Muscle layer of colon (tissue), 2 donors: Measurements from ENCODE around the gene ARHGEF16.
A peak's percentile ranks its signal among the peaks of the same experiment; 100 is the strongest.

Experiments
- H3K27ac ChIP-seq: one replicate; pipeline ENCODE4 v1.7.0; 2013; ENCODE audit warnings: low read depth, mild to moderate bottlenecking, low read length, moderate library complexity
- H3K27me3 ChIP-seq, 2 donors: one replicate each; pipeline ENCODE4 v1.7.0; 2013; ENCODE audit warnings: low read length in 2 of 2, mild to moderate bottlenecking in 2 of 2; ENCODE audit not compliant: insufficient read depth in 2 of 2, control insufficient read depth in 1 of 2
- H3K36me3 ChIP-seq: one replicate; pipeline ENCODE4 v1.7.0; 2013; ENCODE audit warnings: mild to moderate bottlenecking, low read length; ENCODE audit not compliant: insufficient read depth
- H3K4me1 ChIP-seq: one replicate; pipeline ENCODE4 v1.7.0; 2013; ENCODE audit warnings: mild to moderate bottlenecking, low read length; ENCODE audit not compliant: insufficient read depth
- H3K4me3 ChIP-seq, 2 donors: one replicate each; pipeline ENCODE4 v1.7.0; 2013; ENCODE audit warnings: low read length in 2 of 2, low read depth in 1 of 2, mild to moderate bottlenecking in 1 of 2, moderate library complexity in 1 of 2
- H3K9ac ChIP-seq: one replicate; pipeline ENCODE4 v1.7.0; 2013; ENCODE audit warnings: low read length
- H3K9me3 ChIP-seq: one replicate; pipeline ENCODE4 v1.7.0; 2013; ENCODE audit warnings: mild to moderate bottlenecking, low read length
- donor health status: abdominal sarcoma.
- donor health status: Adenocarcinoma of cecum.

ARHGEF16 gene

DNA sequence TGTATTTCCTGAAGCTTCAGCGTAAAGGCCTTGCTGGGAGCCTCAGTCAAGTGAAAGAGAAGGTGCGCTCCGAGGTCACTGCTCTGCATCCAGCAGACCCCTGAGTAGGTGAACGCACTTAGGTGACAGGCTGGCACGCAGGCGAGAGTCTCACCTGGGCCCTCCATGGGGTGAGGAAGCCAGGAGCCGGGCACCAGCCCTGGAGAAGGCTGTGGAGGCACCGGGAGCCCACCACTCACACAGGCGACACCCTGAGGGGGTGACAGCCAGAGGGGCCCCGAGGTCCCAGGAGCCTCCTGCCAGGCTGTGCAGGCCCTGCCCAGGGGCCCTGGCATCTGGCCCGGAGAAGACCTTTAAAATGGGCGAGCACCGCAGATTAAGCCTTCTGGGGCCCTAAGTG, 67.6 kb downstream of the ARHGEF16 start:
- H3K36me3 ChIP-seq: no peaks in the 10 kb centered on the region
- no peaks in the 10 kb centered on the region for H3K27me3 ChIP-seq
- H3K4me1 ChIP-seq: no peaks in the 10 kb centered on the region
- no peak overlapping the region for H3K27ac ChIP-seq
- H3K9me3 ChIP-seq: no peaks in the 10 kb centered on the region
- no peak overlapping the region for H3K9ac ChIP-seq
- no peak overlapping the region for H3K4me3 ChIP-seq

DNA sequence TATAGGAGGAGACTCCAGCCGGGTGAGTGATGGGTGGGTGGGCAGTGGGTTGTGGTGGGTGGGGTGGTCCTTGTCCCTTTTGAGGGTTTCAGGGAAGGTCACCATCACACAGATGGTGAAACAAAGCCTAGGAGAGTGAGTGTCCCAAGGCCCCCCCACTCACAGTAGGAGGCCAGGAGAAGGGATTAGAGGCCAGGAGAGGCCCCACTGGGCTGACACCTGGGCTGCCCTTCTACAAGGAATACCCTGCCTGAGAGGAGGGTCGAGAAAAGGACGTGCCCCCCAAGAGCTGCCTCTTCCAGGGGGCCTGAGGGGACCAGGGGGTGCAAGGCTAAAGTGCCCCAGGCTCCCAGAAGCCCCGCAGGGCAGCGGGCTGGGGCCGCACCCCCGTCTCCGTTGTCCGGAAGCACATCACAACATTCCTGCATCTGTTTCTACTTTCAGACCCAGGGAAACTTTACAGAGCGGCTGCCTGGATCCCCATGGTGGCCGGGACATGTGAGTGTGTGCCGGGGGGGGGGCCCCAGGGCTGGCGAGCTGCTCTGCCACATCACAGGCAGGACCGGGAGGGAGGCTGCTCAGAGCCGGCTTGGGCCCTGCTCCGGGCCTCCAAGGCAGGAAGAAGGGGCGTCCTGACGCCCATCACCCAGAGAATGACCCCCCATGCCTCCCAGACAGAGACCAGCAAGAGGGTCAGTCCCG, 68.2 kb downstream of the ARHGEF16 start:
- Histone ChIP-seq H3K9ac (no peak overlapping the region), H3K4me1 (no peaks in the 10 kb centered on the region), H3K4me3 (no peak overlapping the region), H3K36me3 (no peaks in the 10 kb centered on the region), H3K9me3 (no peaks in the 10 kb centered on the region), H3K27me3 (peaks cover 0 to 6% of the 10 kb centered on the region in 2 donors), H3K27ac (no peak overlapping the region)

DNA sequence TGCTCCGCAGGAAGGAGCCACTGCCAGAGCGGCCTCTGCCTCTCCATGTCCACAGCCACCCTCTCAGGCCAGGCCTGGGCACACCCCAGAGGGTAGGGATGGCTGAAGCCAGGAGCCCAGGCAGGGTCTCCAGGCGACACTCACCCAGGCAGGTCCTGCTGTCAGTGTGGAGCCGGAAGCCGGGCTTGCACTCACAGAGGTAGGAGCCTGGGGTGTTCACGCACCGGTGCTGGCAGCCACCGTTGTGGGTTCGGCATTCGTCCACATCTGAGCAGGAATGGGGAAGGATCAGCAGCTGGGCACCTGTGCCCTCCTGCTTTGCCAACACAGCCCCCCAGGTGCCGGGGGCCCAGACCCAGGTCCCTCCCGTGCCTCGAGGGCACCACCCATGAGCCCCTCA, 69.5 kb downstream of the ARHGEF16 start:
- Histone ChIP-seq H3K9ac (no peak overlapping the region), H3K9me3 (no peaks in the 10 kb centered on the region), H3K4me1 (no peaks in the 10 kb centered on the region), H3K36me3 (no peaks in the 10 kb centered on the region), H3K27ac (no peak overlapping the region), H3K4me3 (no peak overlapping the region), H3K27me3 (peaks cover 0 to 9% of the 10 kb centered on the region in 2 donors)

DNA sequence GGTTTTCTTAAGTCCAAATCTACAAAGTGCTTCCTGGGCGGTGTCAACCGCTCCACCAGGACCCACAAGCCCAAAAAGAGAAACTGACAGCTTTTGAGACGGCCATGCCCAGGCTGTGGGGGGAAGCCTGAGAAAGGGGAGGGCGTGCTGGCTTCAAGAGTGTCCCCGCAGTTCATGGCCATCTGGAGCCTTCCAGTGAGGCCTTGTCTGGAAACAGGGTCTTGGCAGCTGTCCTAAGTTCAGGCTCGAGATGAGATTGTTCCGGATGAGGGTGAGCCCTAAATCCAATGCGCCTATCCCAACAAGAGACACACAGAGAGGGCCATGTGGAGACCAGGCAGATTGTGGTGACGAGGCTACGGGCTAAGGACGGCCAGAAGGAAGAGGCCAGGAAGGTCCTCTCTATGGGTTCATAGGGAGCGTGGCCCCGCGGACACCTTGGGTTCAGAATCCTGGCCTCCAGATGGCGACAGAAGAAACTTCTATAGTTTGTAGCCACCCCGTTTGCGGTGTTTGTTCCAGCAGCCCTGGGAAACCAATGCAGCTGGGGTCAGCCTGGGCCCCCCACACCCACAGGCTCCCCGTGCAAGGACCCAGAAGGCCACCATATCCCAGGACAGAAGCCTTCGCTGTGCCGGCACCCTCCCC, 70.2 kb downstream of the ARHGEF16 start:
- no peak overlapping the region for H3K27ac ChIP-seq
- H3K4me1 ChIP-seq: no peaks in the 10 kb centered on the region
- peaks cover 0 to 9% of the 10 kb centered on the region in 2 donors for H3K27me3 ChIP-seq
- no peak overlapping the region for H3K4me3 ChIP-seq
- no peaks in the 10 kb centered on the region for H3K9me3 ChIP-seq
- no peaks in the 10 kb centered on the region for H3K36me3 ChIP-seq
- H3K9ac ChIP-seq: no peak overlapping the region

DNA sequence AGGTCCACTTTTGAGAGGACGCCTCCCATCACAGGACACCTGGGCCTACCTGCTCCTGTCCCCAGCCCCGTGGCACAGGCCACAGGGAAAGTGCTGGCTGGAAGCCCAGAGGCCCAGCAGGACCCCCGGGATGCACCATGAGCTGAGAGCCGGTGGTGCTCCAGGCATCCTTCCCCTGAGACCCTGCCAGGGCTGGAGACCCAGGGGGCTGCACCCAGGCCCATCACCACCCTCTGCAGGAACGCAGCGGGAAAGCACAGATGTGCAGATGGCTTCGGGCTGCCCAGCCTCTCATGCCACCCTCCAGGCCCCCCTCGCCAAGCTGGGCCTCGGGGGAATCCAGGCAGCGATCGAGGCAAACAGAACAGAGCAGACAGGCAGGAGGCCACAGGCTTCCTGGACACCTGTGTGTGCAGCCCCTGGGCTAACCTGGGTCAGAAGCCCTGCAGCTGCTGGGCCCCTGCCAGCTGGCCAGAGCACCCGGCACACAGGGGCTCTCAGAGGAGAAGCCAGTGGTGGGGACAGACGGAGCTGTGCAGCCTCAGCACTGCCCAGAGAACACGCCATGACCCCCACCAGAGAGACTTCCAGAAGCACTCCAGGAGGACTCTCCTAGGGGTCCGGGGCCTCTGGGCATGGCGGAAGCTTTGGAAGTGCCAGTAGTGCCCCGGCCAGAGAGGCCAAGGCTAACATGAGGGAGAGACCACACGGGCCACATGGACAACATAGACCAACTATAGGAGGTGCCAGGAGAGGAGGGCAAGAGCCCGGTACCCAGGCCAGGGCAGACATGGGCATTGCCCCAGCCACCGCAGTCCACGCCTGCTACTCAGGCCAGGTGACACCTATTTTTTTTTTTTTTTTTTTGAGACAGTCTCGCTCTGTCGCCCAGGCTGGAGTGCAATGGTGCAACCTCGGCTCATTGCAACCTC, 71.4 kb downstream of the ARHGEF16 start:
- no peaks in the 10 kb centered on the region for H3K9me3 ChIP-seq
- H3K4me1 ChIP-seq: no peaks in the 10 kb centered on the region
- no peak overlapping the region for H3K27ac ChIP-seq
- H3K4me3 ChIP-seq: no peak overlapping the region
- no peak overlapping the region for H3K9ac ChIP-seq
- peaks cover 0 to 15% of the 10 kb centered on the region in 2 donors for H3K27me3 ChIP-seq
- H3K36me3 ChIP-seq: no peaks in the 10 kb centered on the region

DNA sequence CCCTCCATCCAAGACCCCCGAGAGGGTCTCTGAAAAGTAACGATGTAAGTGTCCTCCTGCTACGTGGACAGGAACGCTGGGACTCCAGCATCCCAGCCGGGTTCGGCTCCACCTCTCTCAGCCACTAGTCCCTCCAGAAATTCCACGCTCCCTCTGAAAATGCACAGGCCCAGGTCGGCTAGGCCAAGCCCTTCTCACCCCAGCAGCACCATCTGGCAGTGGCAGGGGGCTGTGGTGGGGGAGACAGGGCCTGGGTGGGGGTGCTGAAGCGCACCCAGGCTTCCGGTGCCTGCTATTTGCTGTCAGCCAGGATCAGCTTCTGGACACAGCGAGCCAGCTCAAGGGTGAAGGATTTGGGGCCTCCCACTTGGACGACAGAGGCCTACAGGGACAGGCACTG, 73.3 kb downstream of the ARHGEF16 start:
- no peak overlapping the region for H3K4me3 ChIP-seq
- H3K9me3 ChIP-seq: no peaks in the 10 kb centered on the region
- H3K27me3 ChIP-seq: peaks cover 0 to 16% of the 10 kb centered on the region in 2 donors
- H3K4me1 ChIP-seq: no peaks in the 10 kb centered on the region
- H3K27ac ChIP-seq: no peak overlapping the region
- no peaks in the 10 kb centered on the region for H3K36me3 ChIP-seq
- no peak overlapping the region for H3K9ac ChIP-seq

DNA sequence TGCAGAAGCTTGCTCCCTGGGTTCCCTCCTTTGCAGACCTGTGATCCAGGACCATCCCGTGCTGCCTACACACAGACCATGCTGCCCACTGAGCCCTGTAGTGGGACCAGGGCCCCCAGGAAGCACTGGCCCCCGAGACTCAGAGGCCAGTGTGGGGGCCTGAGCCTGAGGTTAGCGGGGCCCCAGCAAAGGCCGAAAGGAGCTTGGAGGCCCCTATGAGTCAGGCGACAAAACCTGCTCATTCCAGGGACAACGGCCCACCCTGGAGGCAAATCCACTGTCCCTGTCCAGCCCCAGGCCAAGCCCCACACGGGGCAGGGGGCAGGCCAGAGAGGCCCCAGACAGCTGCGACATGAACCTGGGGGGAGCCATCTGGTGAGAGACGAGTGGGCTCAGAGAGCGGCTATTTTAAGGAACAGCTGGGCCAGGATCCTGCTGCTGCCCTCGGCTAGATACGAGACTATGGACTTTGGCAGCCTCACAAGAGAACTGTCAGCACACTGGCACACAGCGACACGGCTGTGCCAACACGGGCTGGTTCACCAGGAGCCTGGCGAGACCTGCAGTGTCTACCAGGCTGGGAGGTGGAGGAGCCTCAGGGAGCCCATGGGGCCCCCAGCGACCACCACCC, 74.7 kb downstream of the ARHGEF16 start:
- no peak overlapping the region for H3K4me3 ChIP-seq
- no peaks in the 10 kb centered on the region for H3K36me3 ChIP-seq
- peaks cover 0 to 16% of the 10 kb centered on the region in 2 donors for H3K27me3 ChIP-seq
- H3K4me1 ChIP-seq: no peaks in the 10 kb centered on the region
- no peak overlapping the region for H3K27ac ChIP-seq
- no peak overlapping the region for H3K9ac ChIP-seq
- H3K9me3 ChIP-seq: no peaks in the 10 kb centered on the region

DNA sequence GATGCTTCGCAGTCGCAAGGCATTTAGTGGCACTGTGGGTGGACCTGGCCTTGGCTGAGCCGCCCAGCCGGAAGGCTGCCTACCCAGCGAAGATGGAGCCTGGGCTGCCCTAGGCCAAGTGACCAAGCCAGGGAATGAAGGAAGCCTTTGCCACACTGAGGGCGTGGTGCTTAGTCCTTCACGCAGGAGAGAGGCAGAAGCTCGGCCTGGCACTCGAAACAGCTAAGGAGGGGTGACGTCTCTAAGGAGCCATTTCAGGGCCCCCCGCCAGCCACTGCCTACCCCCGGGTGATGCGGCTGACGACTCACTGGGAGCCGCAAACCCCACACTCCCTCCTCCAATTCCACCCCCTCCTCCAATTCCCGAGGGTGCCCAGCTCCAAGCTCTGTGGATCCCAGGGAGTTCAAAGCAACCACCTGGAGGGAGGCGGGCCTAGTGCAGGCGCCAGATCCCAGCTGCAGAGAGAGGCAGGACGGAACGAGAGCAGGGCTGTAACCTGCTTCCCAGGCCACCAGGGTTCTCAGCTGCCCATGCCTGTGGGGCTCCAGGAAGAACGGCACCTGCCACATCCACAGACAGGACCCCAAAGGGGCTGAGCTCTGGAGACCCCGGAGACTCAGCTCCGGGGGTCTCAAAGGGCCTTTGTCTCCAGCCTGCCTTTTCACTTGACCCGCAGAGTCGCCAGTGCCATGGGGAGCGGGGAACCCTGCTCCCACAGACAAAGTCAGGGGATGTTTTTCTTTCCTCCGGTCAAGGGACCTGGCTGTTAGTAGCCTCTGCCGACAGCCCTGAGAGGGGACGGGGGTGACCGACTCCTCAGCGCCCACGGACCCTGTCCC, 75.8 kb downstream of the ARHGEF16 start:
- H3K4me1 ChIP-seq: no peaks in the 10 kb centered on the region
- H3K9ac ChIP-seq: no peak overlapping the region
- H3K27me3 ChIP-seq: peaks cover 0 to 16% of the 10 kb centered on the region in 2 donors
- no peaks in the 10 kb centered on the region for H3K9me3 ChIP-seq
- no peaks in the 10 kb centered on the region for H3K36me3 ChIP-seq
- peak overlapping the region; percentile 38 for H3K4me3 ChIP-seq
- H3K27ac ChIP-seq: no peak overlapping the region
